GM19372 (cell line): Measurements from ENCODE around the gene SMIM22.
"Not testable (repeated sequence)": the region's sequence is repeated elsewhere in the genome, so short reads cannot be mapped to it uniquely, and the experiment has no call there.

ENCODE experiments used
- ATAC-seq: cut with Tn5 transposase; IDR thresholded peaks from one replicate; pipeline ENCODE4 v1.9.1; 2021; ENCODE audit warnings: mild to moderate bottlenecking, low read depth, moderate library complexity; ENCODE audit not compliant: unreplicated experiment

Gene SMIM22

GRCh38 chr16:4768549-4769305, 26.4 kb upstream of the SMIM22 start:
- peak; percentile 59 for ATAC-seq

GRCh38 chr16:4769306-4769638, 25.9 kb upstream of the SMIM22 start:
- ATAC-seq = no peak

- no peak for ATAC-seq
Measured at GRCh38 chr16:4771646-4772045, 23.5 kb upstream of the SMIM22 start.

GRCh38 chr16:4772351-4772750, 22.8 kb upstream of the SMIM22 start:
- ATAC-seq = no peak

- no peak for ATAC-seq
Measured at GRCh38 chr16:4775005-4775404, 20.2 kb upstream of the SMIM22 start.

DNA sequence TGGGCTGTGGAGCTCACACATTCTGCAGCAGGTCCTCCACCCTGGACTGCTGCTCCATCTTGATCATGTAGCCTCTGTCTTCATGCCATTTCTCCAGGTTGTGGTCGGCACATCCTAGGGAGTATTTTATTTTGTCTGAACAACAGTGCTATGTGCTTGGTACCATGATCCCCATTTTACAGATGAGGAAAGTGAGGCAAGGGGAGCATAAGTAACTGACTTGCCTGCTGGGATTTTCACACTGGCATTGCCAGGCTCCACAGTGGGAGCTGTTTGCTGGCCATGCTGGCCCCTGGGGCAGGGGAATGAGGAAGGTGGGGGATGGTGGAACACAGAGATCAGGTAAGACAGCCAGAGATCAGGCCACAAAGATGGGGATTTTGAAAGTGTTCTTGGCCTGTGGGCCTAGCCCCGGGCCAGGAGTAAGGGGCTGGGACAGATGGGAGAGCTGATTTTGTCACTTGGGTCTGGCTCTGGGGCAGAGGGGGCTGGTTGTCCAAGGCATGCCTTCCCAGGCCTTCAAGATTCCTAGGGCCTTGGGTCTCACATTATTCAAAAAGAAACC, 18.9 kb upstream of the SMIM22 start:
- ATAC-seq = no peak

GRCh38 chr16:4777339-4778049, 17.7 kb upstream of the SMIM22 start:
- ATAC-seq = no peak

- no peak for ATAC-seq
Measured at GRCh38 chr16:4778050-4778392, 17.1 kb upstream of the SMIM22 start.

- no peak for ATAC-seq
Measured at GRCh38 chr16:4780235-4780634, 14.9 kb upstream of the SMIM22 start.

DNA sequence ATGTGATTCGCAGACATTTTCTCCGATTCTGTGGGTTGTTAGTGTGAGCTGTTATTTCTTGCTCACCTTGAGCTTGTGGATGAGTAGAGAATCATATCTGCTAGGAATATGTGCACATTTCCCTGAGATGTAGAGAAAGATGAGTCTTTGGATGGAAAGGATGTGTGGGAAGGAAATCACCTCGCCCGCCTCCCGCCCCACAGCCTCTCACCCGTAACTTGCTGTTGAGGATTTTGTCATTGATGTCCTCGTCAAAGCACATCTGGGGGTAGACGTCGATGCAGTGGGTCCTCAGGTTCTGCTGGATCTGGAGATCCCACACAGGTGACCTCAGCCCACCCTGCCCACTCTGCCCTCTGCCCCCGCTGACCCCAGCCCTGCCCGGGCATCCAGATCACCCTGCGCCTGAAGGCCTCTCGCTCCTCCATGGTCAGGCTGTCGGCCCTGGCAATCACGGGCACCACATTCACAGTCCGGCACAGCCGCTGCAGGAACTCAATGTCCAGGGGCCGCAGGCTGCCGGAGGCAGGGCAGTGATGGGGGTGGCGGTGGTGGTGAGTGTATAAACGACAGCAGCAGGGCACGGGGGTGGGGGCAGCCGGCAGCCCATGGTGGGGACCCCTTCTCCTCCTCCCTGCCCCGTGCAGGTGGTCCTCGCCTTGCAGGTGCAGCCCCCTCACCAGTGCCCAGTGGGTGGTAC, 11.8 kb upstream of the SMIM22 start:
- ATAC-seq = no peak

DNA sequence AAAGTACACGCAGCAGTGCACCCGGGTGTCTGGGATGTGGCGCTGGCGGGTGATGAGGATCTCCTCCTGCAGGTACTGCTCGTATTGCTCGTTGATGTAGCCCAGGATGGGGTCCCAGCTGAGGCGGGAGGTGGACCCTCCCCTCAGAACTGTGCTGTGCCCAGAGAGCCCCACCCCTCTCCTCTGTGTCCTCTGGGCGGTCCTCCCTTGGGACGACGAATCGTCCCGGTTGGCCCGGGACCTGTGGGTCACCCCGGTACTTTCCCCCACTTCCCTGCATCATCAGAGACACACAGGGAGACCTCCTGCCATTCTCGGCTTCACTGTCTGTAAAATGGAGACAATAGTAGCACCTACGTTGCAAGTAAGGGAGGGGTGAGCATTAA, 11.2 kb upstream of the SMIM22 start:
- ATAC-seq = no peak

- not testable (repeated sequence) for ATAC-seq
Measured at GRCh38 chr16:4784444-4784987, 10.7 kb upstream of the SMIM22 start.

DNA sequence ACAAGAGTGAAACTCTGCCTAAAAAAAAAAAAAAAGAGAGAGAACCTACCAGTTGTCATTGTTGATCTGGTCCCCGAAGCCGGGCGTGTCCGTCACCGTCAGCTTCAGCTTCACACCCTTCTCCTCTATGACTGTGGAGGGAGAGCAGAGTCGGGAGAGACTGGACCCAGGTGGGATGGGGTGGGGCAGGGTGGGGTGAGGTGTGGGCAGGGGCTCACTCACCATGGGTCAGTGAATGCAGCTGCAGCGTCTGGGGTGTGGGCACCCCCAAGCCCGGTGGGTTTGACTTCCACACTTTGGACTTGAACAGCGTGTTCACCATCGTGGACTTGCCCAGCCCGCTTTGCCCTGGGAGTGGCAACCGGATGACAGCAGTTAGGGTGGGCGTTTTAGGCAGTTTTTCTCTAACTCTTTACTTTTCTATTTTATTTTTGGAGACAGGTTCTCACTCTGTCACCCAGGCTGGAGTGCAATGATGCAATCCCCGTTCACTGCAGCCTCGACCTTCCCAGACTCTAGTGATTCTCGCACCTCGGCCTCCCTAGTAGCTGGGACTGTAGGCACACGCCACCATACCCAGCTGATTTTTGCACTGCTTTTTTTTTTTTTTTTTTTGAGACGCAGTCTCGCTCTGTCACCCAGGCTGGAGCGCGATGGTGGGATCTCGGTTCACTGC, 9.3 kb upstream of the SMIM22 start:
- no peak for ATAC-seq

- ATAC-seq = no peak
Measured at GRCh38 chr16:4787068-4787467, 8.1 kb upstream of the SMIM22 start.

DNA sequence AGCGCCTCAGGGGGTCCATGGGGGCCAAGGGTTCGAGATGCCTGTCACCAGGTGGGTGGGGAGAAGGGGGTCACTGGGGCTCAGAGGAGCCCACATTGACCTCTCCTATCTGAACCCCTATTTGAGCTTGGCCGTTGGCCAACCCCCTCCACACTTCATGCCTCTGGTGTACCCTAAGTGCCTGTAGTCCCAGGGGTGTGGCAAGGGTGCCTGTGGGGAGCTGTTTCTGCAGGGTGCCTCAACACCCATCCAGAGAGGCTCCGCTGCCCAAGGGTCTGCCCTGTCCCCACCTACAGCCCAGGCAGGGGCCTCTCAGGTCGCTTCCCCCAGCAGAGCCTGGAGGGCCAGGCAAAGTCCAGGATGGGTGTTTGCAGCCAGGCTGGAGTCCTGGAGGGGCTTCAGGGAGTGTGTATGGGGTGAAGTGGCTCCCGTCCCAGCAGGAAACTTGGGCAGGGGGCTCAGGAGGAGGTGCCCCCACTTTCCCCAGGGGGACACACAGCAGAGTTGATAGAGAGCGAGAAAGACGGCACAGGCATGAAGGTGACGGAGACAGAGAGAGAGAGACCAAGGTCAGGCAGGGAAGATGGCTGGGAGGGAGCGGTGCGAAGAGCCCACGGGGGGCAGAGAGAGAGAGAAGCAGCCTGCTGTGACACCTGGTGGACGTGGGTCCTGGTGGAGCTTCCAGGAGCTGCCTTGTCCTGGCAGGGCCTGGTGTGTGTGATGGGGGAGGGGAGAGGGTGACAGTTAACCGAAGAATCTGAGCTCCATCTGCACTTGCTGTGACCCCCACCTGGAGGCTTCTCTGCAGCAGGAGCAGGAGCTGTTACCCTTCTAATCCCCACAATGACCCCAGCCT, 7.3 kb upstream of the SMIM22 start, which contains the start of gene SEPTIN12:
SEPTIN12 (minus strand) TSS at position 719 of the 856 bp plus-strand sequence; CDS start at position 19, 700 bp downstream.
- ATAC-seq = no peak

GRCh38 chr16:4788489-4788889, 6.7 kb upstream of the SMIM22 start:
- ATAC-seq = no peak

DNA sequence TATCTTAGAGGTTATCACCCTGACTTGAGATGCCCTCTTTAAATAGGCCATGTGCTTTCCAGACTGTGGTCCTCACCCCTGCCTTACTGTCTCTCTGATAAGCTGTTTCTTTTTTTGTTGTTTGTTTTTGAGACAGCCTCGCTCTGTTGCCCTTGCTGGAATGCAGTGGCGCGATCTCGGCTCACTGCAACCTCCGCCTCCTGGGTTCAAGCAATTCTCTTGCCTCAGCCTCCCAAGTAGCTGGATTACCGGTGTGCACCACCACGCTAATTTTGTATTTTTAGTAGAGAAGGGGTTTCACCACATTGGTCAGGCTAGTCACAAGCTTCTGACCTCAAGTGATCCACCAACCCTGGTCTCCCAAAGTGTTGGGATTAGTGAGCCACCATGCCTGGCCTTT, 6.3 kb upstream of the SMIM22 start:
- no peak for ATAC-seq

GRCh38 chr16:4790261-4790660, 4.9 kb upstream of the SMIM22 start:
- ATAC-seq = no peak

GRCh38 chr16:4790871-4791270, 4.3 kb upstream of the SMIM22 start:
- no peak for ATAC-seq
